ENCODE data around the gene CDKAL1. TPM values are rescaled to one million over a fixed set of nuclear protein-coding genes. Genes with fewer than 3 reads are reported as not detected.

CDKAL1 gene
- total and polyA plus RNA-seq, 4 donors: 2.0 to 12.9 (median 6.7) TPM

DNA sequence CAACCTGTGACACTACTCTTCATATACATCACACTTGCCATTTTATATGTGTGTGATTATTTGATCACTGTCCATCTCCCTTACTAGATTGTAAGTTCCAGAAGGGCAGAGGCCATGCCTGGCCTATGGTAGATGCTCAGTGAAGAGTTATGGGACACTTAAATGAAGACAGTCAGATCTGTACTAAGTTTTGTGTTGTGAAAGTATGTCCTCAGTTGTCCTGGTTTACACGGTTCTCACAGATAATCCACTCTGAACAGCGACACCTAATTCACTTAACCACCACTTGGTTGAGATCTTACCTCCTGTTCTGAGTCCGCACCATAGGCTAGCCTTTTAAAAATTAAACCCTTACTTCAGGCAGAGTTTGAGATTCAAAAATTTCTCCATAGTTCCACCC is 625.2 kb downstream of the CDKAL1 start:
- H3K4me3 ChIP-seq (ENCODE audit: low read depth in 1 of 3, low read length in 3 of 3): no peak overlapping the region
- H3K27me3 ChIP-seq (ENCODE audit: control insufficient read depth in 4 of 4, insufficient read depth in 4 of 4, low read length in 3 of 4): no peaks in the 10 kb centered on the region
- H3K36me3 ChIP-seq (ENCODE audit: control insufficient read depth in 4 of 4, insufficient read depth in 3 of 4, low read depth in 1 of 4, low read length in 3 of 4): no peaks in the 10 kb centered on the region
- no peak overlapping the region for H3K27ac ChIP-seq (ENCODE audit: low read depth in 1 of 2, low read length in 2 of 2)
- no peaks in the 10 kb centered on the region for H3K4me1 ChIP-seq (ENCODE audit: control insufficient read depth in 4 of 4, insufficient read depth in 4 of 4, low read length in 3 of 4)
- TF ChIP-seq YY1 (IDR thresholded peaks at IDR 0.05) (no peak), EGR1 (IDR thresholded peaks at IDR 0.05; ENCODE audit: low read depth in 2 of 2) (no peak), SP1 (IDR thresholded peaks at IDR 0.05) (no peak), TAF1 (conservative IDR thresholded peaks at IDR 0.05) (no peak)
- TF ChIP-seq, protein P1, sequence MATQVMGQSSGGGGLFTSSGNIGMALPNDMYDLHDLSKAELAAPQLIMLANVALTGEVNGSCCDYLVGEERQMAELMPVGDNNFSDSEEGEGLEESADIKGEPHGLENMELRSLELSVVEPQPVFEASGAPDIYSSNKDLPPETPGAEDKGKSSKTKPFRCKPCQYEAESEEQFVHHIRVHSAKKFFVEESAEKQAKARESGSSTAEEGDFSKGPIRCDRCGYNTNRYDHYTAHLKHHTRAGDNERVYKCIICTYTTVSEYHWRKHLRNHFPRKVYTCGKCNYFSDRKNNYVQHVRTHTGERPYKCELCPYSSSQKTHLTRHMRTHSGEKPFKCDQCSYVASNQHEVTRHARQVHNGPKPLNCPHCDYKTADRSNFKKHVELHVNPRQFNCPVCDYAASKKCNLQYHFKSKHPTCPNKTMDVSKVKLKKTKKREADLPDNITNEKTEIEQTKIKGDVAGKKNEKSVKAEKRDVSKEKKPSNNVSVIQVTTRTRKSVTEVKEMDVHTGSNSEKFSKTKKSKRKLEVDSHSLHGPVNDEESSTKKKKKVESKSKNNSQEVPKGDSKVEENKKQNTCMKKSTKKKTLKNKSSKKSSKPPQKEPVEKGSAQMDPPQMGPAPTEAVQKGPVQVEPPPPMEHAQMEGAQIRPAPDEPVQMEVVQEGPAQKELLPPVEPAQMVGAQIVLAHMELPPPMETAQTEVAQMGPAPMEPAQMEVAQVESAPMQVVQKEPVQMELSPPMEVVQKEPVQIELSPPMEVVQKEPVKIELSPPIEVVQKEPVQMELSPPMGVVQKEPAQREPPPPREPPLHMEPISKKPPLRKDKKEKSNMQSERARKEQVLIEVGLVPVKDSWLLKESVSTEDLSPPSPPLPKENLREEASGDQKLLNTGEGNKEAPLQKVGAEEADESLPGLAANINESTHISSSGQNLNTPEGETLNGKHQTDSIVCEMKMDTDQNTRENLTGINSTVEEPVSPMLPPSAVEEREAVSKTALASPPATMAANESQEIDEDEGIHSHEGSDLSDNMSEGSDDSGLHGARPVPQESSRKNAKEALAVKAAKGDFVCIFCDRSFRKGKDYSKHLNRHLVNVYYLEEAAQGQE (IDR thresholded peaks at IDR 0.05): no peak
- no peak overlapping the region for H3K9ac ChIP-seq (ENCODE audit: low read depth in 1 of 2, low read length in 2 of 2)
- H3K9me3 ChIP-seq (ENCODE audit: control insufficient read depth in 4 of 4, low read length in 3 of 4): no peaks in the 10 kb centered on the region
- no peak for DNase-seq (ENCODE audit: low spot score)
- WGBS: 97% methylated on average over 3 of the region's 3 CpGs

DNA sequence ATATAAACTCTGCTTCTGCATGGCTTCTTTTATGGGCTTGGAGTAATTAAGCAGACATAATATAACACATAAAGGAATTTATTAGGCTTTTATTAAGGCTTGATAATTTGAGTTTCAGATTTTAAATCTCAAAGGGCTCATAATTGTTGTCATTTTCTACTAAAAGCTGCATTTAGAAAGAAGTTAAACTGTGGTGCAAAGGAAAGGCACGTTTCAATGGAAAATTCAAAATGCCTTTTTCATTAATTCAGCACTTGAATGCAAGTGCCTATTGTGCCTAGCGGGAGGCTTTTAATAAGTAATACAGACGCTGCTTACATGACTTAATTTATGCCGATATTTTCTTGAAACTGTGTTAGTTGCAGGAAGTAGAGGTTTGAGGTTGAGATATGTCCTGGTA is 627.5 kb downstream of the CDKAL1 start:
- TF ChIP-seq GABPA (IDR thresholded peaks at IDR 0.05 in 1 of 2, conservative IDR thresholded peaks at IDR 0.05 in 1 of 2) (no peak), NR2F2 (IDR thresholded peaks at IDR 0.05) (no peak)
- TF ChIP-seq, protein P2, sequence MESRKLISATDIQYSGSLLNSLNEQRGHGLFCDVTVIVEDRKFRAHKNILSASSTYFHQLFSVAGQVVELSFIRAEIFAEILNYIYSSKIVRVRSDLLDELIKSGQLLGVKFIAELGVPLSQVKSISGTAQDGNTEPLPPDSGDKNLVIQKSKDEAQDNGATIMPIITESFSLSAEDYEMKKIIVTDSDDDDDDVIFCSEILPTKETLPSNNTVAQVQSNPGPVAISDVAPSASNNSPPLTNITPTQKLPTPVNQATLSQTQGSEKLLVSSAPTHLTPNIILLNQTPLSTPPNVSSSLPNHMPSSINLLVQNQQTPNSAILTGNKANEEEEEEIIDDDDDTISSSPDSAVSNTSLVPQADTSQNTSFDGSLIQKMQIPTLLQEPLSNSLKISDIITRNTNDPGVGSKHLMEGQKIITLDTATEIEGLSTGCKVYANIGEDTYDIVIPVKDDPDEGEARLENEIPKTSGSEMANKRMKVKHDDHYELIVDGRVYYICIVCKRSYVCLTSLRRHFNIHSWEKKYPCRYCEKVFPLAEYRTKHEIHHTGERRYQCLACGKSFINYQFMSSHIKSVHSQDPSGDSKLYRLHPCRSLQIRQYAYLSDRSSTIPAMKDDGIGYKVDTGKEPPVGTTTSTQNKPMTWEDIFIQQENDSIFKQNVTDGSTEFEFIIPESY (IDR thresholded peaks at IDR 0.05): no peak
- Histone ChIP-seq H3K9ac (ENCODE audit: low read depth in 1 of 2, low read length in 2 of 2) (no peak overlapping the region), H3K27ac (ENCODE audit: low read depth in 1 of 2, low read length in 2 of 2) (no peak overlapping the region), H3K4me3 (ENCODE audit: low read depth in 1 of 3, low read length in 3 of 3) (no peak overlapping the region), H3K27me3 (ENCODE audit: control insufficient read depth in 4 of 4, insufficient read depth in 4 of 4, low read length in 3 of 4) (no peaks in the 10 kb centered on the region), H3K4me1 (ENCODE audit: control insufficient read depth in 4 of 4, insufficient read depth in 4 of 4, low read length in 3 of 4) (no peaks in the 10 kb centered on the region), H3K36me3 (ENCODE audit: control insufficient read depth in 4 of 4, insufficient read depth in 3 of 4, low read depth in 1 of 4, low read length in 3 of 4) (no peaks in the 10 kb centered on the region), H3K9me3 (ENCODE audit: control insufficient read depth in 4 of 4, low read length in 3 of 4) (no peaks in the 10 kb centered on the region)
- no peak for DNase-seq (ENCODE audit: low spot score)
- WGBS: 90% methylated on average over 4 of the region's 4 CpGs

DNA sequence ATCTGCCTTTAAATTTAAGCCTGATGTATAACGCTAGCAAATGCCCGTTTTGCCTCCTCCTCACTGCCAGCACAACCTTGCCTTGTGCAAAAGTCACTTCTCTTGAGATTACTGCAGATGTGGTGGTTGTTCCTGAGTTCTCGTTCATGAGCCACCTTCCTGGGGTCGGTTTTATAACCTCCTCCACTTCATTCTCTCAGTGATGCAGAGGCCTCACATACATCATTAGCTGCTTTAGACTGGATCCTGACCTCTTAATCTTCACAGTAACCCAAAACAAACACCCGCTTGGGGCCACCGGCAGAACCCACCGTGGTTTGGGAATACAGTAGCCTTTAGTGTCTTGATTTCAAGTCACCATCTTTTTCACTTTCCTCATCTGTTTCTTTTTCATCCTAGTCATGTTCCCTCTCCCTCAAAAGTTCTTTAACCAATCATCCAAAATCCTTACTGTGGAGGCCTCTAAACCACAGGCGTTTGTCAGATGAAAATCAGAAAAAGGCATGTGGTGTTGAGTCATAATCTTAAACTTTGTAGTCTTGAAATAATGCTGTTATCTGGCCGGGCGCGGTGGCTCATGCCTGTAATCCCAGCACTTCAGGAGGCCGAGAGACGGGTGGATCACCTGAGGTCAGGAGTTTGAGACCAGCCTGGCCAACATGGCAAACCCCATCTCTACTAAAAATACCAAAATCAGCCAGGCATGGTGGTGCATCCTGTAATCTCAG is 629.0 kb downstream of the CDKAL1 start:
- DNase-seq (ENCODE audit: low spot score): no peak
- 94% methylated on average over 13 of the region's 13 CpGs for WGBS
- no peaks in the 10 kb centered on the region for H3K4me1 ChIP-seq (ENCODE audit: control insufficient read depth in 4 of 4, insufficient read depth in 4 of 4, low read length in 3 of 4)
- no peak overlapping the region for H3K27ac ChIP-seq (ENCODE audit: low read depth in 1 of 2, low read length in 2 of 2)
- H3K9me3 ChIP-seq (ENCODE audit: control insufficient read depth in 4 of 4, low read length in 3 of 4): no peaks in the 10 kb centered on the region
- H3K9ac ChIP-seq (ENCODE audit: low read depth in 1 of 2, low read length in 2 of 2): no peak overlapping the region
- no peak overlapping the region for H3K4me3 ChIP-seq (ENCODE audit: low read depth in 1 of 3, low read length in 3 of 3)
- H3K36me3 ChIP-seq (ENCODE audit: control insufficient read depth in 4 of 4, insufficient read depth in 3 of 4, low read depth in 1 of 4, low read length in 3 of 4): no peaks in the 10 kb centered on the region
- no peak for TF ChIP-seq YY1 (IDR thresholded peaks at IDR 0.05)
- TF ChIP-seq, protein P2 (IDR thresholded peaks at IDR 0.05): no peak
- TF ChIP-seq JUND (IDR thresholded peaks at IDR 0.05): no peak
- no peak for TF ChIP-seq TAF1 (conservative IDR thresholded peaks at IDR 0.05)
- no peak for TF ChIP-seq SP1 (IDR thresholded peaks at IDR 0.05)
- TF ChIP-seq EGR1 (IDR thresholded peaks at IDR 0.05; ENCODE audit: low read depth in 2 of 2): no peak
- no peak for TF ChIP-seq GABPA (IDR thresholded peaks at IDR 0.05 in 1 of 2, conservative IDR thresholded peaks at IDR 0.05 in 1 of 2)
- TF ChIP-seq, protein P3, sequence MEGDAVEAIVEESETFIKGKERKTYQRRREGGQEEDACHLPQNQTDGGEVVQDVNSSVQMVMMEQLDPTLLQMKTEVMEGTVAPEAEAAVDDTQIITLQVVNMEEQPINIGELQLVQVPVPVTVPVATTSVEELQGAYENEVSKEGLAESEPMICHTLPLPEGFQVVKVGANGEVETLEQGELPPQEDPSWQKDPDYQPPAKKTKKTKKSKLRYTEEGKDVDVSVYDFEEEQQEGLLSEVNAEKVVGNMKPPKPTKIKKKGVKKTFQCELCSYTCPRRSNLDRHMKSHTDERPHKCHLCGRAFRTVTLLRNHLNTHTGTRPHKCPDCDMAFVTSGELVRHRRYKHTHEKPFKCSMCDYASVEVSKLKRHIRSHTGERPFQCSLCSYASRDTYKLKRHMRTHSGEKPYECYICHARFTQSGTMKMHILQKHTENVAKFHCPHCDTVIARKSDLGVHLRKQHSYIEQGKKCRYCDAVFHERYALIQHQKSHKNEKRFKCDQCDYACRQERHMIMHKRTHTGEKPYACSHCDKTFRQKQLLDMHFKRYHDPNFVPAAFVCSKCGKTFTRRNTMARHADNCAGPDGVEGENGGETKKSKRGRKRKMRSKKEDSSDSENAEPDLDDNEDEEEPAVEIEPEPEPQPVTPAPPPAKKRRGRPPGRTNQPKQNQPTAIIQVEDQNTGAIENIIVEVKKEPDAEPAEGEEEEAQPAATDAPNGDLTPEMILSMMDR (IDR thresholded peaks at IDR 0.05; ENCODE audit: low read depth, low read length, missing input control): no peak
- TF ChIP-seq FOXA2 (IDR thresholded peaks at IDR 0.05): no peak
- TF ChIP-seq RXRA (IDR thresholded peaks at IDR 0.05): no peak
- TF ChIP-seq, protein P4, sequence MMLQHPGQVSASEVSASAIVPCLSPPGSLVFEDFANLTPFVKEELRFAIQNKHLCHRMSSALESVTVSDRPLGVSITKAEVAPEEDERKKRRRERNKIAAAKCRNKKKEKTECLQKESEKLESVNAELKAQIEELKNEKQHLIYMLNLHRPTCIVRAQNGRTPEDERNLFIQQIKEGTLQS (IDR thresholded peaks at IDR 0.05): no peak
- TF ChIP-seq, protein P5, sequence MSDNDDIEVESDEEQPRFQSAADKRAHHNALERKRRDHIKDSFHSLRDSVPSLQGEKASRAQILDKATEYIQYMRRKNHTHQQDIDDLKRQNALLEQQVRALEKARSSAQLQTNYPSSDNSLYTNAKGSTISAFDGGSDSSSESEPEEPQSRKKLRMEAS (IDR thresholded peaks at IDR 0.05): no peak
- no peak for TF ChIP-seq FOXA1 (IDR thresholded peaks at IDR 0.05)
- no peak for TF ChIP-seq HNF4A (conservative IDR thresholded peaks at IDR 0.05)
- TF ChIP-seq HNF4G (IDR thresholded peaks at IDR 0.05): no peak
- no peaks in the 10 kb centered on the region for H3K27me3 ChIP-seq (ENCODE audit: control insufficient read depth in 4 of 4, insufficient read depth in 4 of 4, low read length in 3 of 4)

Measured in liver (tissue), 9 donors.